Lower lobe of right lung (tissue), 2 donors: ENCODE measurements around the gene ACKR1. TPM values are rescaled to one million over a fixed set of nuclear protein-coding genes. Genes with fewer than 3 reads are reported as not detected.

Experiments used
- ATAC-seq, 2 donors: fragments of 200-7000 bp; cut with Tn5 transposase; one replicate each; pipeline ENCODE4 v1.9.1; 2020 to 2022; ENCODE audit warnings: mild to moderate bottlenecking in 2 of 2, moderate library complexity in 2 of 2
- DNase-seq: peaks from one replicate; pipeline ENCODE4 v3.0.0-alpha.2; 2020
- H3K27ac ChIP-seq: fragments of 200-600 bp; one replicate; pipeline ENCODE4 v1.8.0; 2022
- H3K27me3 ChIP-seq: fragments of 200-600 bp; one replicate; pipeline ENCODE4 v1.8.0; 2022; ENCODE audit warnings: low read depth
- H3K36me3 ChIP-seq: fragments of 200-600 bp; one replicate; pipeline ENCODE4 v1.8.0; 2022; ENCODE audit warnings: mild to moderate bottlenecking
- H3K4me1 ChIP-seq: fragments of 200-600 bp; one replicate; pipeline ENCODE4 v1.8.0; 2022
- H3K4me3 ChIP-seq: fragments of 200-600 bp; one replicate; pipeline ENCODE4 v1.8.0; 2022; ENCODE audit warnings: mild to moderate bottlenecking
- H3K9me3 ChIP-seq: fragments of 200-600 bp; one replicate; pipeline ENCODE4 v1.8.0; 2022
- CTCF ChIP-seq: fragments of 200-600 bp; IDR thresholded peaks from one replicate; pipeline ENCODE4 v1.8.0; 2022; ENCODE audit warnings: antibody characterized with exemption, mild to moderate bottlenecking
- intact Hi-C: fragments of 100-400 bp; cut with DNase I; formaldehyde crosslinking; loops from one replicate; pipeline ENCODE4 v1.11.0; 2022
- total RNA-seq: library from RNA; stranded (reverse); fragmentation: NEBNext Ultra II Directional; extraction: Animal tissue kit (Norgen Biotek cat#: 25700); gene quantifications from one replicate; pipeline ENCODE4 v1.2.1, GENCODE V29; 2021
- donor health status: DM: no; HTN: yes; CAD: no; lungs with severe emphysema.

The ACKR1 gene
- total RNA-seq, 1 donor from 2014 or later: 30.4 TPM

- intact Hi-C loops: no loop called here
- peaks cover 33% of the 10 kb centered on the region for H3K27me3 ChIP-seq
- ATAC-seq: no peak
Observed at GRCh38 chr1:159212596-159212995, 7.9 kb downstream of the ACKR1 start.

GRCh38 chr1:159214149-159214760, 9.6 kb downstream of the ACKR1 start:
- Histone ChIP-seq H3K27ac (no peak overlapping the region), H3K4me1 (peaks cover 4% of the 10 kb centered on the region), H3K4me3 (no peak overlapping the region), H3K36me3 (no peaks in the 10 kb centered on the region), H3K9me3 (no peaks in the 10 kb centered on the region), H3K27me3 (peaks cover 26% of the 10 kb centered on the region)
- ATAC-seq (peak; percentile 59 to 60), DNase-seq (no peak)
- intact Hi-C loops: no loop called here
- peak; percentile 91 for TF ChIP-seq CTCF

More at GRCh38 chr1:159212596-159212995, 7.9 kb downstream of the ACKR1 start:
- TF ChIP-seq CTCF: no peak
- H3K4me3 ChIP-seq: no peak overlapping the region
- no peak overlapping the region for H3K27ac ChIP-seq
- H3K4me1 ChIP-seq: peaks cover 4% of the 10 kb centered on the region
- no peaks in the 10 kb centered on the region for H3K9me3 ChIP-seq
- no peaks in the 10 kb centered on the region for H3K36me3 ChIP-seq
- no peak for DNase-seq

GRCh38 chr1:159218649-159219636, 14.3 kb downstream of the ACKR1 start:
- no peak for ATAC-seq
- no peaks in the 10 kb centered on the region for H3K36me3 ChIP-seq
- no peaks in the 10 kb centered on the region for H3K4me1 ChIP-seq
- peaks cover 10% of the 10 kb centered on the region for H3K27me3 ChIP-seq
- DNase-seq: no peak
- no peak overlapping the region for H3K4me3 ChIP-seq
- no peak overlapping the region for H3K27ac ChIP-seq
- H3K9me3 ChIP-seq: no peaks in the 10 kb centered on the region
- no peak for TF ChIP-seq CTCF
- intact Hi-C loops: no loop called here

GRCh38 chr1:159222075-159222865, 17.6 kb downstream of the ACKR1 start:
- ATAC-seq (no peak), DNase-seq (no peak)
- intact Hi-C loops: no loop called here
- Histone ChIP-seq H3K4me1 (no peaks in the 10 kb centered on the region), H3K36me3 (no peaks in the 10 kb centered on the region), H3K4me3 (no peak overlapping the region), H3K27me3 (no peaks in the 10 kb centered on the region), H3K27ac (no peak overlapping the region), H3K9me3 (no peaks in the 10 kb centered on the region)
- no peak for TF ChIP-seq CTCF

- intact Hi-C loops: no loop called here
- Histone ChIP-seq H3K36me3 (no peaks in the 10 kb centered on the region), H3K27ac (no peak overlapping the region), H3K27me3 (no peaks in the 10 kb centered on the region), H3K9me3 (no peaks in the 10 kb centered on the region), H3K4me3 (no peak overlapping the region), H3K4me1 (no peaks in the 10 kb centered on the region)
- ATAC-seq (no peak), DNase-seq (no peak)
- no peak for TF ChIP-seq CTCF
Observed at GRCh38 chr1:159223004-159223403, 18.3 kb downstream of the ACKR1 start.
